DOHH2 (cell line): Measurements from ENCODE around the gene PIK3CB.
"Not testable (repeated sequence)": the region's sequence is repeated elsewhere in the genome, so short reads cannot be mapped to it uniquely, and the experiment has no call there.

Source experiments
- H3F3A ChIP-seq: fragments of 200-600 bp; sonication (generic), shearing (Covaris generic); 2 replicates; pipeline ENCODE4 v1.6.0; 2016; ENCODE audit warnings: antibody characterized with exemption, mild to moderate bottlenecking; ENCODE audit not compliant: control insufficient read depth, insufficient read depth
- H3K27ac ChIP-seq: fragments of 200-600 bp; sonication (generic); 2 replicates; pipeline ENCODE4 v1.5.1; 2014; ENCODE audit warnings: low read depth, mild to moderate bottlenecking, low read length, moderate library complexity
- H3K27me3 ChIP-seq: fragments of 200-600 bp; sonication (generic); 2 replicates; pipeline ENCODE4 v1.6.1; 2014; ENCODE audit warnings: mild to moderate bottlenecking, low read length, mixed read lengths; ENCODE audit not compliant: control insufficient read depth
- H3K36me3 ChIP-seq: fragments of 200-600 bp; sonication (generic); 2 replicates; pipeline ENCODE4 v1.6.1; 2014; ENCODE audit warnings: mild to moderate bottlenecking, low read length, moderate library complexity, mixed read lengths; ENCODE audit not compliant: control insufficient read depth
- H3K4me1 ChIP-seq: fragments of 200-600 bp; sonication (generic); 2 replicates; pipeline ENCODE4 v1.6.1; 2014; ENCODE audit warnings: mild to moderate bottlenecking, low read length, mixed read lengths; ENCODE audit not compliant: control insufficient read depth
- H3K4me2 ChIP-seq: fragments of 200-600 bp; sonication (generic); 2 replicates; pipeline ENCODE4 v1.6.0; 2014; ENCODE audit warnings: mild to moderate bottlenecking, low read length, moderate library complexity
- H3K4me3 ChIP-seq: fragments of 200-600 bp; sonication (generic); 2 replicates; pipeline ENCODE4 v1.5.1; 2014; ENCODE audit warnings: mild to moderate bottlenecking, low read length, mixed read lengths
- H3K79me2 ChIP-seq: fragments of 200-600 bp; sonication (generic); 2 replicates; pipeline ENCODE4 v1.6.1; 2014; ENCODE audit warnings: mild to moderate bottlenecking, low read length, mixed read lengths; ENCODE audit not compliant: control insufficient read depth
- H3K9me2 ChIP-seq: fragments of 200-600 bp; sonication (generic); replicated peaks from 2 replicates; pipeline ENCODE4 v1.6.1; 2014; ENCODE audit warnings: mild to moderate bottlenecking, low read length, mixed read lengths; ENCODE audit not compliant: control insufficient read depth
- H3K9me3 ChIP-seq: fragments of 200-600 bp; sonication (generic); 2 replicates; pipeline ENCODE4 v1.6.1; 2014; ENCODE audit warnings: antibody characterized with exemption, low read length, mixed read lengths; ENCODE audit not compliant: control insufficient read depth, insufficient read depth
- H4K20me1 ChIP-seq: fragments of 200-600 bp; sonication (generic); 2 replicates; pipeline ENCODE4 v1.6.0; 2014; ENCODE audit warnings: low read depth, mild to moderate bottlenecking, antibody characterized with exemption, low read length, moderate library complexity; ENCODE audit not compliant: control insufficient read depth, insufficient read depth
- EZH2phosphoT487 ChIP-seq: fragments of 200-600 bp; sonication (generic); IDR thresholded peaks from 2 replicates; pipeline ENCODE4 v1.6.1; 2017; ENCODE audit warnings: borderline replicate concordance, mild to moderate bottlenecking, antibody characterized with exemption, low read length, moderate library complexity, mixed read lengths
- TF ChIP-seq, protein P1 (sequence below): fragments of 200-600 bp; sonication (generic); IDR thresholded peaks from one replicate; pipeline ENCODE4 v1.5.1; 2014; ENCODE audit warnings: antibody characterized with exemption, mild to moderate bottlenecking, low read depth, low read length; ENCODE audit not compliant: poor library complexity, severe bottlenecking

Gene PIK3CB

DNA sequence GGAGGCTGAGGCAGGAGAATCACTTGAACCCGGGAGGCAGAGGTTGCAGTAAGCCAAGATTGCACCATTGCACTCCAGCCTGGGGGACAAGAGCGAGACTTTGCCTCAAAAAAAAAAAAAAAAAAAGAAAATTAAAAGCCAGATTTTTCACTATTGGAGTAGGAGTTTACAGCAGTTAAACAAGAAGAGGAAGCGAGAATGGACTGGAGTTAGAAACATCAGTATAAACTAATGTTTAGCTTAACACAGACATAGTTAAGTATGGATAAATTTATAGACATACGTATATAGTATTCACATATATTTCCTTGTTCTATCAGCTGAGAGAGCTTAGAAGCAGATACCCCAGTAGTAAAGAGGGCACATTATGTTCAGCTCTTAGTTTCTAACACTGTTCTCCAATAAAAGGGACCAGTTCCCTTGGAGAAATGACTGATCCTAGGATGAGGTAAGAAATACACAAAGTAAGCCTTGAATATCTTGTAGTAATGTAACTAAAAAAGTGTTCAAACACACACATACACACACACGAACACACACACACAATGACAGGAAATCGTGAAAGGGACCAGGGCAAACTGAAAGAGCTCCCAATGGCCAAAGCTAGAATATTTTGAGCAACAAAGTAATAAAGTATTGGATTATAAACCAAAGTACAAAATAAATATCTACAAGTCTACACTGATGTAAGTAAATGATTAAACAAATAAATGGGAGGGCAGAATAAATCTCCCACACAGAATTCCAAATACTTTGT is 25.1 kb downstream of the PIK3CB start:
- Histone ChIP-seq H3K27me3 (no peaks in the 10 kb centered on the region), H3K79me2 (peaks cover 70% of the 10 kb centered on the region), H3K4me3 (no peak overlapping the region), H3K4me2 (peak overlapping the region; percentile 16; the same call in 1 of the 2 replicates), H3K36me3 (no peaks in the 10 kb centered on the region), H3K27ac (no peak overlapping the region), H3F3A (no peaks in the 10 kb centered on the region), H3K9me3 (no peaks in the 10 kb centered on the region), H3K9me2 (no peaks in the 10 kb centered on the region), H3K4me1 (peaks cover 8% of the 10 kb centered on the region), H4K20me1 (no peaks in the 10 kb centered on the region)
- no peak for TF ChIP-seq EZH2phosphoT487
- TF ChIP-seq, protein P1, sequence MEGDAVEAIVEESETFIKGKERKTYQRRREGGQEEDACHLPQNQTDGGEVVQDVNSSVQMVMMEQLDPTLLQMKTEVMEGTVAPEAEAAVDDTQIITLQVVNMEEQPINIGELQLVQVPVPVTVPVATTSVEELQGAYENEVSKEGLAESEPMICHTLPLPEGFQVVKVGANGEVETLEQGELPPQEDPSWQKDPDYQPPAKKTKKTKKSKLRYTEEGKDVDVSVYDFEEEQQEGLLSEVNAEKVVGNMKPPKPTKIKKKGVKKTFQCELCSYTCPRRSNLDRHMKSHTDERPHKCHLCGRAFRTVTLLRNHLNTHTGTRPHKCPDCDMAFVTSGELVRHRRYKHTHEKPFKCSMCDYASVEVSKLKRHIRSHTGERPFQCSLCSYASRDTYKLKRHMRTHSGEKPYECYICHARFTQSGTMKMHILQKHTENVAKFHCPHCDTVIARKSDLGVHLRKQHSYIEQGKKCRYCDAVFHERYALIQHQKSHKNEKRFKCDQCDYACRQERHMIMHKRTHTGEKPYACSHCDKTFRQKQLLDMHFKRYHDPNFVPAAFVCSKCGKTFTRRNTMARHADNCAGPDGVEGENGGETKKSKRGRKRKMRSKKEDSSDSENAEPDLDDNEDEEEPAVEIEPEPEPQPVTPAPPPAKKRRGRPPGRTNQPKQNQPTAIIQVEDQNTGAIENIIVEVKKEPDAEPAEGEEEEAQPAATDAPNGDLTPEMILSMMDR: no peak

GRCh38 chr3:138806376-138807080 is 28.2 kb downstream of the PIK3CB start:
- Histone ChIP-seq H3K27ac (no peak overlapping the region), H4K20me1 (no peaks in the 10 kb centered on the region), H3K79me2 (peaks cover 69% of the 10 kb centered on the region), H3K4me2 (no peak overlapping the region), H3K4me3 (no peak overlapping the region), H3K9me3 (no peaks in the 10 kb centered on the region), H3K9me2 (no peaks in the 10 kb centered on the region), H3K4me1 (peaks cover 8% of the 10 kb centered on the region), H3K36me3 (no peaks in the 10 kb centered on the region), H3K27me3 (no peaks in the 10 kb centered on the region), H3F3A (no peaks in the 10 kb centered on the region)
- no peak for TF ChIP-seq EZH2phosphoT487
- TF ChIP-seq, protein P1: no peak

- no peaks in the 10 kb centered on the region for H3K36me3 ChIP-seq
- no peaks in the 10 kb centered on the region for H3K4me1 ChIP-seq
- no peak for TF ChIP-seq EZH2phosphoT487
- TF ChIP-seq, protein P1: no peak
- no peak overlapping the region for H3K4me3 ChIP-seq
- H3K9me3 ChIP-seq: no peaks in the 10 kb centered on the region
- peaks cover 67% of the 10 kb centered on the region for H3K79me2 ChIP-seq
- H3K4me2 ChIP-seq: no peak overlapping the region
- H3F3A ChIP-seq: no peaks in the 10 kb centered on the region
- H3K27ac ChIP-seq: no peak overlapping the region
- no peaks in the 10 kb centered on the region for H4K20me1 ChIP-seq
- H3K9me2 ChIP-seq: no peaks in the 10 kb centered on the region
- H3K27me3 ChIP-seq: no peaks in the 10 kb centered on the region
Observed at GRCh38 chr3:138803006-138803653, 31.6 kb downstream of the PIK3CB start.

DNA sequence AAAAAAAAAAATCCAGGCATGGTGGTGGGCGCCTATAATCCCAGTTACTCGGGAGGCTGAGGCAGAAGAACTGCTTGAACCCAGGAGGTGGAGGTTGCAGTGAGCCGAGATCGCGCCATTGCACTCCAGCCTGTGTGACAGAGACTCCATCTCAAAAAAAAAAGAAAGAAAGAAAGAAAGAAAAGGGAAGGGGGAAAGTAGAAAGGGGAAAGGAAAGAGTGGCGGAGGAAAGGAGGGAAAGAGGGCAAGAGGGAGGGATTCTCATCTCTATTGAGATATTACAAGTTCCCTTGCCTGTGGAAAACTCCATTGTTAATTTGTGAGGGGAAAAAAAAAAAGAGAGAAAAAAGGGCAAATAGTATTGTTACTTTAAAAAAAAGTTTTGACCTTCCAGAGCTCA is 32.5 kb downstream of the PIK3CB start:
- H3K36me3 ChIP-seq, H3K4me2 ChIP-seq, H3K27me3 ChIP-seq, H3K4me1 ChIP-seq, H4K20me1 ChIP-seq, H3K27ac ChIP-seq, H3K9me3 ChIP-seq, H3K9me2 ChIP-seq, H3K4me3 ChIP-seq, H3F3A ChIP-seq: not testable (repeated sequence)
- H3K79me2 ChIP-seq: peaks cover 66% of the 10 kb centered on the region
